ENCODE results near the gene FCER1G.

The FCER1G gene

GRCh38 chr1:161165742-161166668 lies 49.1 kb upstream of the FCER1G start, which contains the start of gene PPOX (continued):
- no peak for TF ChIP-seq ZNF280D (tag by site-specific recombination; IDR thresholded peaks at IDR 0.05)
- TF ChIP-seq ZNF404 (tag by site-specific recombination; IDR thresholded peaks at IDR 0.05) = no peak
- TF ChIP-seq ZNF23 (tag by site-specific recombination; IDR thresholded peaks at IDR 0.05; ENCODE audit: borderline replicate concordance) = no peak
- TF ChIP-seq ZNF157 (tag by site-specific recombination; IDR thresholded peaks at IDR 0.05) = no peak
- TF ChIP-seq ZNF280C (tag by site-specific recombination; IDR thresholded peaks at IDR 0.05) = no peak
- peak; percentile 75 for TF ChIP-seq ZNF610 (tag by site-specific recombination; IDR thresholded peaks at IDR 0.05; ENCODE audit: borderline replicate concordance)
- no peak for TF ChIP-seq BCL6B (tag by site-specific recombination; IDR thresholded peaks at IDR 0.05)
- no peak for TF ChIP-seq HOXC10 (CRISPR knock-in tag; IDR thresholded peaks at IDR 0.05)
- peak; percentile 66 for TF ChIP-seq ZXDB (tag by site-specific recombination; IDR thresholded peaks at IDR 0.05)
- TF ChIP-seq HOXA7 (CRISPR knock-in tag; IDR thresholded peaks at IDR 0.05; ENCODE audit: borderline replicate concordance) = no peak
- TF ChIP-seq TCF7L2 (IDR thresholded peaks at IDR 0.05; ENCODE audit: borderline replicate concordance, low read depth, low read length) = no peak; the same call in 1 of the 2 replicates
- no peak; the same call in 1 of the 2 replicates for TF ChIP-seq ZNF10 (tag by site-specific recombination; IDR thresholded peaks at IDR 0.05)
- TF ChIP-seq ZFP69B (tag by site-specific recombination; IDR thresholded peaks at IDR 0.05) = peak; percentile 12; the same call in 1 of the 2 replicates
- TF ChIP-seq KLF1 (tag by site-specific recombination; IDR thresholded peaks at IDR 0.05) = peak; percentile 65
- no peak for TF ChIP-seq ZNF423 (tag by site-specific recombination; IDR thresholded peaks at IDR 0.05)
- TF ChIP-seq ZNF529 (tag by site-specific recombination; IDR thresholded peaks at IDR 0.05; ENCODE audit: insufficient replicate concordance) = no peak
- TF ChIP-seq, protein P1, sequence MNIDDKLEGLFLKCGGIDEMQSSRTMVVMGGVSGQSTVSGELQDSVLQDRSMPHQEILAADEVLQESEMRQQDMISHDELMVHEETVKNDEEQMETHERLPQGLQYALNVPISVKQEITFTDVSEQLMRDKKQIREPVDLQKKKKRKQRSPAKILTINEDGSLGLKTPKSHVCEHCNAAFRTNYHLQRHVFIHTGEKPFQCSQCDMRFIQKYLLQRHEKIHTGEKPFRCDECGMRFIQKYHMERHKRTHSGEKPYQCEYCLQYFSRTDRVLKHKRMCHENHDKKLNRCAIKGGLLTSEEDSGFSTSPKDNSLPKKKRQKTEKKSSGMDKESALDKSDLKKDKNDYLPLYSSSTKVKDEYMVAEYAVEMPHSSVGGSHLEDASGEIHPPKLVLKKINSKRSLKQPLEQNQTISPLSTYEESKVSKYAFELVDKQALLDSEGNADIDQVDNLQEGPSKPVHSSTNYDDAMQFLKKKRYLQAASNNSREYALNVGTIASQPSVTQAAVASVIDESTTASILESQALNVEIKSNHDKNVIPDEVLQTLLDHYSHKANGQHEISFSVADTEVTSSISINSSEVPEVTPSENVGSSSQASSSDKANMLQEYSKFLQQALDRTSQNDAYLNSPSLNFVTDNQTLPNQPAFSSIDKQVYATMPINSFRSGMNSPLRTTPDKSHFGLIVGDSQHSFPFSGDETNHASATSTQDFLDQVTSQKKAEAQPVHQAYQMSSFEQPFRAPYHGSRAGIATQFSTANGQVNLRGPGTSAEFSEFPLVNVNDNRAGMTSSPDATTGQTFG (tag by site-specific recombination; IDR thresholded peaks at IDR 0.05; ENCODE audit: borderline replicate concordance) = no peak
- TF ChIP-seq, protein P2, sequence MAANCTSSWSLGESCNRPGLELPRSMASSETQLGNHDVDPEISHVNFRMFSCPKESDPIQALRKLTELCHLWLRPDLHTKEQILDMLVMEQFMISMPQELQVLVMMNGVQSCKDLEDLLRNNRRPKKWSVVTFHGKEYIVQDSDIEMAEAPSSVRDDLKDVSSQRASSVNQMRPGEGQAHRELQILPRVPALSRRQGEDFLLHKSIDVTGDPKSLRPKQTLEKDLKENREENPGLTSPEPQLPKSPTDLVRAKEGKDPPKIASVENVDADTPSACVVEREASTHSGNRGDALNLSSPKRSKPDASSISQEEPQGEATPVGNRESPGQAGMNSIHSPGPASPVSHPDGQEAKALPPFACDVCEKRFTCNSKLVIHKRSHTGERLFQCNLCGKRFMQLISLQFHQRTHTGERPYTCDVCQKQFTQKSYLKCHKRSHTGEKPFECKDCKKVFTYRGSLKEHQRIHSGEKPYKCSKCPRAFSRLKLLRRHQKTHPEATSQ (tag by site-specific recombination; IDR thresholded peaks at IDR 0.05) = no peak
- TF ChIP-seq MZF1 (tag by site-specific recombination; IDR thresholded peaks at IDR 0.05; ENCODE audit: borderline replicate concordance) = 0 out of 2 replicates have a peak, but pooled peaks have one; percentile 25
- TF ChIP-seq, protein P3, sequence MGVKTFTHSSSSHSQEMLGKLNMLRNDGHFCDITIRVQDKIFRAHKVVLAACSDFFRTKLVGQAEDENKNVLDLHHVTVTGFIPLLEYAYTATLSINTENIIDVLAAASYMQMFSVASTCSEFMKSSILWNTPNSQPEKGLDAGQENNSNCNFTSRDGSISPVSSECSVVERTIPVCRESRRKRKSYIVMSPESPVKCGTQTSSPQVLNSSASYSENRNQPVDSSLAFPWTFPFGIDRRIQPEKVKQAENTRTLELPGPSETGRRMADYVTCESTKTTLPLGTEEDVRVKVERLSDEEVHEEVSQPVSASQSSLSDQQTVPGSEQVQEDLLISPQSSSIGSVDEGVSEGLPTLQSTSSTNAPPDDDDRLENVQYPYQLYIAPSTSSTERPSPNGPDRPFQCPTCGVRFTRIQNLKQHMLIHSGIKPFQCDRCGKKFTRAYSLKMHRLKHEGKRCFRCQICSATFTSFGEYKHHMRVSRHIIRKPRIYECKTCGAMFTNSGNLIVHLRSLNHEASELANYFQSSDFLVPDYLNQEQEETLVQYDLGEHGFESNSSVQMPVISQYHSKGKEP (tag by site-specific recombination; IDR thresholded peaks at IDR 0.05) = 0 out of 2 replicates have a peak, but pooled peaks have one; percentile 11
- TF ChIP-seq ZNF37A (tag by site-specific recombination; IDR thresholded peaks at IDR 0.05) = no peak
- TF ChIP-seq ZNF184 (tag by site-specific recombination; IDR thresholded peaks at IDR 0.05) = no peak
- TF ChIP-seq SCRT2 (tag by site-specific recombination; IDR thresholded peaks at IDR 0.05) = peak; percentile 99
